Trophoblast cell (in vitro differentiated cells and primary cell): Measurements from ENCODE around the gene OBI1.

Experiments
- DNase-seq, 2 donors: peaks; one replicate each; pipeline ENCODE4 v3.0.0-alpha.2; 2016
- H2AFZ ChIP-seq: 2 replicates; pipeline ENCODE4 v1.6.1; 2013; ENCODE audit warnings: low read length, moderate library complexity, mild to moderate bottlenecking; ENCODE audit not compliant: insufficient read depth, poor library complexity
- H2AK5ac ChIP-seq: 2 replicates; pipeline ENCODE4 v1.6.1; 2013; ENCODE audit warnings: mild to moderate bottlenecking, low read length
- H2BK120ac ChIP-seq: 2 replicates; pipeline ENCODE4 v1.6.1; 2013; ENCODE audit warnings: low read length, mild to moderate bottlenecking, moderate library complexity; ENCODE audit not compliant: insufficient read depth, poor library complexity
- H2BK12ac ChIP-seq: 2 replicates; pipeline ENCODE4 v1.6.1; 2013; ENCODE audit warnings: mild to moderate bottlenecking, low read length, moderate library complexity
- H2BK5ac ChIP-seq: 2 replicates; pipeline ENCODE4 v1.6.1; 2013; ENCODE audit warnings: low read length, low read depth, moderate library complexity, mild to moderate bottlenecking; ENCODE audit not compliant: poor library complexity
- H3K14ac ChIP-seq: 2 replicates; pipeline ENCODE4 v1.6.1; 2013; ENCODE audit warnings: mild to moderate bottlenecking, low read length
- H3K18ac ChIP-seq: 2 replicates; pipeline ENCODE4 v1.6.1; 2013; ENCODE audit warnings: mild to moderate bottlenecking, low read length
- H3K23ac ChIP-seq: 2 replicates; pipeline ENCODE4 v1.6.1; 2013; ENCODE audit warnings: low read length
- H3K27ac ChIP-seq: 2 replicates; pipeline ENCODE4 v1.5.1; 2013; ENCODE audit warnings: low read depth, mild to moderate bottlenecking, inconsistent platforms, low read length, moderate library complexity
- H3K27me3 ChIP-seq: 2 replicates; pipeline ENCODE4 v1.6.1; 2013; ENCODE audit warnings: inconsistent platforms, mild to moderate bottlenecking, low read length, moderate library complexity; ENCODE audit not compliant: insufficient read depth
- H3K36me3 ChIP-seq, 2 experiments: 1 replicate in 1 of 2; 2 replicates in 1 of 2; pipeline ENCODE4 v1.6.1; 2013; ENCODE audit warnings: low read length in 2 of 2, mild to moderate bottlenecking in 2 of 2, moderate library complexity in 1 of 2; ENCODE audit not compliant: insufficient read depth in 2 of 2, control insufficient read depth in 1 of 2
- H3K4ac ChIP-seq: 2 replicates; pipeline ENCODE4 v1.6.1; 2013; ENCODE audit warnings: low read depth, mild to moderate bottlenecking, low read length, moderate library complexity
- H3K4me1 ChIP-seq, 2 experiments: 1 replicate in 1 of 2; 2 replicates in 1 of 2; pipeline ENCODE4 v1.6.1; 2013; ENCODE audit warnings: low read length in 2 of 2, mild to moderate bottlenecking in 2 of 2, moderate library complexity in 1 of 2; ENCODE audit not compliant: insufficient read depth in 2 of 2, control insufficient read depth in 1 of 2
- H3K4me2 ChIP-seq: 2 replicates; pipeline ENCODE4 v1.6.1; 2013; ENCODE audit warnings: inconsistent platforms, mild to moderate bottlenecking, low read length, moderate library complexity
- H3K4me3 ChIP-seq: 2 replicates; pipeline ENCODE4 v1.5.1; 2013; ENCODE audit warnings: mild to moderate bottlenecking, low read depth, low read length, inconsistent platforms
- H3K79me1 ChIP-seq: one replicate; pipeline ENCODE4 v1.6.1; 2013; ENCODE audit warnings: low read length
- H3K79me2 ChIP-seq: 2 replicates; pipeline ENCODE4 v1.6.1; 2013; ENCODE audit warnings: low read length, mild to moderate bottlenecking; ENCODE audit not compliant: control insufficient read depth, insufficient read depth, poor library complexity
- H3K9ac ChIP-seq: 2 replicates; pipeline ENCODE4 v1.6.1; 2013; ENCODE audit warnings: mild to moderate bottlenecking, low read length
- H3K9me3 ChIP-seq: 2 replicates; pipeline ENCODE4 v1.6.1; 2013; ENCODE audit warnings: low read depth, mild to moderate bottlenecking, control low read depth, inconsistent platforms, low read length; ENCODE audit not compliant: insufficient read depth
- H4K12ac ChIP-seq: 2 replicates; pipeline ENCODE4 v1.6.1; 2013; ENCODE audit warnings: low read depth, mild to moderate bottlenecking, low read length, moderate library complexity
- H4K8ac ChIP-seq: 2 replicates; pipeline ENCODE4 v1.6.1; 2013; ENCODE audit warnings: low read depth, mild to moderate bottlenecking, low read length, moderate library complexity
- H4K91ac ChIP-seq: one replicate; pipeline ENCODE4 v1.6.1; 2013; ENCODE audit warnings: low read depth, mild to moderate bottlenecking, low read length, moderate library complexity
- WGBS: extraction: QIAGEN DNeasy Blood & Tissue Kit; methylation state at CpG from one replicate; pipeline ENCODE4 v1.1.7; 2013; ENCODE audit warnings: missing lambda C conversion rate; ENCODE audit not compliant: insufficient read length, insufficient coverage; ENCODE audit errors: extremely low coverage; 5-methylcytosine and 5-hydroxymethylcytosine counted together

Gene OBI1

DNA sequence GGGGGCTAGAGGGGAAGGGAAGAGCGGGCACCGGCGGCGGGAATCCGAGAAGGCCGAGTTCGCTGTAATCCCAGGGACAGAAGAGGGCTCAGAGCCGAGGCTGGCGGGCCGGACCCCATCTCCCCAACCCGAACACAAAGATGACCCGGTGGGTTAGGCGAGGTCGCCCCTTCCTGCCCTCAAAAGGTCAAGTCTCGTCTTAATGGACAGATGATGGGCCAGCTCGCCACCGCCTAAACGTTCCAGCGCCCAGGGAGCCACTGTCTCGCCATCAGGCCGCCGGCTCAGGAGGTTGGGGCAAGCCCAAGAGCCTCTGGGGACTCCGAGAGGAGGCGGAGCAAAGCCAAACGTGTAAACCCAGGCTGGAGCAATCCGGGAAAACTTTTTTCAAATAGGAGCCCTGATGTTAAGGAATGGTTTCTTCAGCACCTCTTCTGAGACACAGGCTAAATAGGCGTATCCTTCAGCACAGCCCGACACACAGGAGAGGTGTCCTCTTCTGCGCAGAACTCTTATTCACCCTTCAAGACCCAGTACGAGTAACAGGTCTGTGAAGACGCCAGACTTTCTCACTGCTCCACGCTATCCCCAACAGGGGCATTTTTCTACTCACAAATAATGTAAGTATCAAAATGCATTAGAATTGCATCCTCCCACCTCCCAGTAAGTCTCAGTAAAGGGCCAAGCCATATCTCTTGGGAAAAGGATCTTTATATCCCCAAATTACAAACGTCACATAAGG, 49.3 kb downstream of the OBI1 start:
- H3K4me2 ChIP-seq = peak overlapping the region; percentile 73
- H3K79me2 ChIP-seq = no peaks in the 10 kb centered on the region
- no peak overlapping the region for H3K18ac ChIP-seq
- no peak overlapping the region for H2BK12ac ChIP-seq
- H4K12ac ChIP-seq = no peak overlapping the region
- no peak overlapping the region for H4K91ac ChIP-seq
- H3K79me1 ChIP-seq = no peaks in the 10 kb centered on the region
- H3K27ac ChIP-seq = no peak overlapping the region
- H3K27me3 ChIP-seq = peaks cover 57% of the 10 kb centered on the region
- H4K8ac ChIP-seq = no peak overlapping the region
- no CpG with 5 or more reads among the region's 33 CpGs for WGBS
- no peak overlapping the region for H3K14ac ChIP-seq
- H3K36me3 ChIP-seq = no peaks in the 10 kb centered on the region
- H2BK5ac ChIP-seq = no peak overlapping the region
- peaks cover 5% of the 10 kb centered on the region for H3K9me3 ChIP-seq
- H3K4ac ChIP-seq = no peak overlapping the region
- no peak overlapping the region for H2BK120ac ChIP-seq
- DNase-seq = no peak
- no peak overlapping the region for H2AK5ac ChIP-seq
- peaks cover 10 to 11% of the 10 kb centered on the region in 2 experiments for H3K4me1 ChIP-seq
- peak overlapping the region; percentile 35 for H2AFZ ChIP-seq
- H3K23ac ChIP-seq = no peak overlapping the region
- peak overlapping the region; percentile 59 for H3K4me3 ChIP-seq
- no peak overlapping the region for H3K9ac ChIP-seq

DNA sequence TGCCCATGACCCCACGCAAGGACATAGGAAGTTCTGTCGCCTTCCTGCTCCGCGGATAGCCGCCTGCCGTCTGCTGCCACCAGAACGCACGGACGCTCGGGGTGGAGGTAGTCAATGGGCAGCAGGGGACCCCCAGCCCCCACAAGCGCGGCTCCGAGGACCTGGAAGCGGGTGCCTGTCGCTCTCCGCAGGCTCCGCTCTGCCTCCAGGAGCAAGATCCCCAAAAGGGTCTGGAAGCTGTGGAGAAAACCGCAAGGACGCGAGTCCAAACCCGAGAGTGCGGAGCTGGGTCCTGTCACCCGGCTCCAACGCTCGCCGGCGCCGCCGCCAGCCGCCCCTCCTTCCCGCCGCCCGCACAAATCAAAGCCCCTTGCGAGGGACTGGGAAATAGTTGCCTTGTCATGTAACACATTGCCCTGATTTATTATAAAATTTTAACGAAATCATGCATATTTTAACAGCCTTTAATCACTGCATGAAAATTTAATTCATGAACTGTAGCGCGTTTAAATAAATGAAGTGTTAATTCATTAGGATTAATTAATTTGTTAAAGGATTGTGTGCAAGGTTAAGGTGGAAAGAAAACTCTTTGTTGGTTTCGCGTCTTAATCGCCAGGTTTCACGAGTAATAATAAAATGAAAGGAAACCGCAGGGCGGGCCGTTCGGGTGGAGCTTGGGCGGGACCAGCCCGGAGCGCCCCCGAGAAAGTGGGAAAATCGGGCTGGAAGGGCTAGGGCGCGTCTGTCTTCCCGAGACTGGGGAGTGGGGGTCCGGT, 50.1 kb downstream of the OBI1 start:
- Histone ChIP-seq H3K9ac (no peak overlapping the region), H2AK5ac (no peak overlapping the region), H2BK5ac (no peak overlapping the region), H3K18ac (no peak overlapping the region), H2BK12ac (no peak overlapping the region), H4K12ac (no peak overlapping the region), H3K79me1 (no peaks in the 10 kb centered on the region), H3K79me2 (no peaks in the 10 kb centered on the region), H3K4me1 (peaks cover 10 to 11% of the 10 kb centered on the region in 2 experiments), H4K8ac (no peak overlapping the region), H3K36me3 (no peaks in the 10 kb centered on the region), H3K4me2 (peak overlapping the region; percentile 73), H4K91ac (no peak overlapping the region), H3K4ac (no peak overlapping the region), H3K23ac (no peak overlapping the region), H3K4me3 (peak overlapping the region; percentile 59), H2BK120ac (no peak overlapping the region), H2AFZ (no peak overlapping the region), H3K14ac (no peak overlapping the region), H3K27me3 (peaks cover 63% of the 10 kb centered on the region), H3K27ac (no peak overlapping the region), H3K9me3 (peaks cover 5% of the 10 kb centered on the region)
- no peak for DNase-seq
- WGBS = no CpG with 5 or more reads among the region's 54 CpGs

DNA sequence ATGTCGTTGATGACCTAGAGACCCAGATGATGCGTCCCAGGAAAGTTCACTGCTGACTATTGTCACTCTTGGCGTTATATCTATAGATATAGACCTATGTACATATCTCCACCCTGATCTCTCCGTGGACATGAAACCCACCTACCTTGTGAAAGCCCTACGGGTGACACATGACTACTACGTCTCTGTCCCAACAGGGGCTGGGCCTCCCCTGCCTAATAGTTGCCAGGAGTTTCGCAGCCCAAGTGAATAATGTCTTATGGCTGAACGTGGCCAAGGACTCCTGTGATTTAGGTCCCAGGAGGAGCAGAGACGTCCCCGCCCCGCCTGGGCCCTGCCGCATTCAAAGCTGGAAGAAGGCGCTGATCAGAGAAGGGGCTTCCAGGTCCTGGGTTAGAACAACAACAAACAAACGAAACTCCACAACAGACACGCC, 50.7 kb downstream of the OBI1 start:
- Histone ChIP-seq H4K91ac (no peak overlapping the region), H2AK5ac (no peak overlapping the region), H3K27me3 (peaks cover 69% of the 10 kb centered on the region), H3K4ac (no peak overlapping the region), H2BK12ac (no peak overlapping the region), H4K8ac (no peak overlapping the region), H2BK120ac (no peak overlapping the region), H3K36me3 (no peaks in the 10 kb centered on the region), H3K23ac (no peak overlapping the region), H4K12ac (no peak overlapping the region), H2BK5ac (no peak overlapping the region), H3K79me1 (no peaks in the 10 kb centered on the region), H3K4me1 (peaks cover 11 to 15% of the 10 kb centered on the region in 2 experiments), H3K27ac (no peak overlapping the region), H3K9ac (no peak overlapping the region), H3K79me2 (no peaks in the 10 kb centered on the region), H3K9me3 (peaks cover 9% of the 10 kb centered on the region), H3K4me2 (peak overlapping the region; percentile 62), H3K4me3 (no peak overlapping the region), H3K18ac (no peak overlapping the region), H2AFZ (no peak overlapping the region), H3K14ac (no peak overlapping the region)
- DNase-seq = no peak
- no CpG with 5 or more reads among the region's 15 CpGs for WGBS

DNA sequence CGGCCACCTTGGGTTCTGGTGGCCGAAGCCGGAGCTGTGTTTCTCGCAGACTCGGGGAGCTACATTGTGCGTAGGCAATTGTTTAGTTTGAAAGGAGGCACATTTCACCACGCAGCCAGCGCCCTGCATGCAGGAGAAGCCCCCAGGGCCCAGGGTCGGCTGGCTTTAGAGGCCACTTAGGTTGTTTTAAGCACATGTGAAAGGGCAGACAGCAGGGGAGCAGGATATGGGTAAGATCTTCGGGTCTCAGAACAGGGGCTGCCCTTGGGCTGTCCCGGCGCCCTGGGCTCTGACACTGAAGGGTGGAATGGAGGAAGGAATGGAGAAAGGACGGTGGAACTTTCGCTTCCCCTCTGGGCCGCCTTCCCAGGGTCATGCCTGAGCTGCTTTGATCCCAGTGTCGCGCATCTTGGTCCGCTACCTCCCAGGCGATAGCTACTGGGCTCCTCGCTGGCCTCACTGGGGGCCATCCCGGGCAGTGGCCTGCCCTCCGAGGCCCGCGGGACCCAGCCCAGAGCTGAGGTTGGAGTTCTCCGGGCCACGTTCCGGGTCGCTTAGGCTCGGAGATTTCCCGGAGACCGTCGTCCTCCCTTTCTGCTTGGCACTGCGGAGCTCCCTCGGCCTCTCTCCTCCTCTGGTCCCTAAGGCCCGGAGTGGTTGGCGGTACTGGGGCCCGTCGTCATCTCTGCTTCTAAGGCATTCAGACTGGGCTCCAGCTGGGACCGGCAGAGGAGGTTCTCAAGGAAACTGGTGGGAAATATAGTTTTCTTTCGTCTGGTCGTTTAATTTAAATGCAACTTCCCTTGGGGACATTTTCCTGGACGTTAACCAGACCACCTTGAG, 51.3 kb downstream of the OBI1 start:
- no CpG with 5 or more reads among the region's 42 CpGs for WGBS
- no peak overlapping the region for H4K8ac ChIP-seq
- H3K4ac ChIP-seq = no peak overlapping the region

More for the DNA sequence above, 51.3 kb downstream of the OBI1 start:
- peak overlapping the region; percentile 37 for H3K4me2 ChIP-seq
- H3K27me3 ChIP-seq = peaks cover 75% of the 10 kb centered on the region
- H3K36me3 ChIP-seq = no peaks in the 10 kb centered on the region
- H2AFZ ChIP-seq = no peak overlapping the region
- no peak overlapping the region for H3K4me3 ChIP-seq
- H3K9ac ChIP-seq = no peak overlapping the region
- no peaks in the 10 kb centered on the region for H3K79me2 ChIP-seq
- H2AK5ac ChIP-seq = no peak overlapping the region
- no peak overlapping the region for H3K23ac ChIP-seq
- H4K91ac ChIP-seq = no peak overlapping the region
- peaks cover 14 to 20% of the 10 kb centered on the region in 2 experiments for H3K4me1 ChIP-seq
- H2BK5ac ChIP-seq = no peak overlapping the region
- no peaks in the 10 kb centered on the region for H3K79me1 ChIP-seq
- no peak overlapping the region for H4K12ac ChIP-seq
- no peak overlapping the region for H3K14ac ChIP-seq
- H3K27ac ChIP-seq = no peak overlapping the region
- H2BK12ac ChIP-seq = no peak overlapping the region
- peaks cover 9% of the 10 kb centered on the region for H3K9me3 ChIP-seq
- no peak overlapping the region for H2BK120ac ChIP-seq
- H3K18ac ChIP-seq = no peak overlapping the region
- DNase-seq = no peak
